GM21737 (cell line): ENCODE measurements around the gene NXPE3.
"Not testable (repeated sequence)": the region's sequence is repeated elsewhere in the genome, so short reads cannot be mapped to it uniquely, and the experiment has no call there.

Experiments
- ATAC-seq: cut with Tn5 transposase; IDR thresholded peaks from one replicate; pipeline ENCODE4 v1.9.1; 2021; ENCODE audit warnings: mild to moderate bottlenecking, moderate library complexity; ENCODE audit not compliant: unreplicated experiment

NXPE3 gene

GRCh38 chr3:101779047-101779821 lies at the start of gene NXPE3:
Gene NXPE3 (plus strand): TSS chr3:101779211. CDS start chr3:101785597, 6,386 bp downstream.
- peak; percentile 99 for ATAC-seq

- no peak for ATAC-seq
Measured at GRCh38 chr3:101729586-101729985, 49.4 kb upstream of the NXPE3 start.

GRCh38 chr3:101730839-101731238 lies 48.2 kb upstream of the NXPE3 start:
- no peak for ATAC-seq

GRCh38 chr3:101732240-101732641 lies 46.8 kb upstream of the NXPE3 start:
- no peak for ATAC-seq

- no peak for ATAC-seq
Measured at GRCh38 chr3:101735833-101736232, 43.2 kb upstream of the NXPE3 start.

- ATAC-seq = not testable (repeated sequence)
Measured at GRCh38 chr3:101741914-101742313, 37.1 kb upstream of the NXPE3 start.

GRCh38 chr3:101744811-101745210 lies 34.2 kb upstream of the NXPE3 start:
- no peak for ATAC-seq

GRCh38 chr3:101745934-101746333 lies 33.1 kb upstream of the NXPE3 start:
- not testable (repeated sequence) for ATAC-seq

GRCh38 chr3:101753386-101754113 lies 25.5 kb upstream of the NXPE3 start:
- not testable (repeated sequence) for ATAC-seq

GRCh38 chr3:101758224-101758623 lies 20.8 kb upstream of the NXPE3 start:
- ATAC-seq = no peak

GRCh38 chr3:101762041-101762646 lies 16.9 kb upstream of the NXPE3 start:
- no peak for ATAC-seq

GRCh38 chr3:101777745-101778281 lies 1.2 kb upstream of the NXPE3 start:
- ATAC-seq = not testable (repeated sequence)

GRCh38 chr3:101778385-101779046 lies 495 bp upstream of the NXPE3 start:
- no peak for ATAC-seq

- no peak for ATAC-seq
Measured at GRCh38 chr3:101779822-101780381, 891 bp downstream of the NXPE3 start.

GRCh38 chr3:101780661-101781060 lies 1.6 kb downstream of the NXPE3 start:
- no peak for ATAC-seq

GRCh38 chr3:101781166-101781565 lies 2.2 kb downstream of the NXPE3 start:
- ATAC-seq = no peak

- ATAC-seq = no peak
Measured at GRCh38 chr3:101784855-101785613, 6.0 kb downstream of the NXPE3 start.

GRCh38 chr3:101791778-101792177 lies 12.8 kb downstream of the NXPE3 start:
- ATAC-seq = peak; percentile 98

- ATAC-seq = no peak
Measured at GRCh38 chr3:101796077-101796680, 17.2 kb downstream of the NXPE3 start.
